ENCODE measurements around the gene OR2M4. TPM values are rescaled to one million over a fixed set of nuclear protein-coding genes. Genes with fewer than 3 reads are reported as not detected.
A peak's percentile ranks its signal among the peaks of the same experiment; 100 is the strongest.

Gene OR2M4
- total RNA-seq (2021) = 0.11 and 0.13 TPM in 2 replicates
- Bru-seq, nascent RNA = percentile 28 among the genes with signal in this experiment
- percentile 44 among the genes with signal in this experiment for BruChase-seq, experiment 1, labeled RNA remaining after a 2-hour chase
- percentile 51 among the genes with signal in this experiment for BruChase-seq, experiment 2, labeled RNA remaining after a 6-hour chase
- long read RNA-seq = 0 reads

DNA sequence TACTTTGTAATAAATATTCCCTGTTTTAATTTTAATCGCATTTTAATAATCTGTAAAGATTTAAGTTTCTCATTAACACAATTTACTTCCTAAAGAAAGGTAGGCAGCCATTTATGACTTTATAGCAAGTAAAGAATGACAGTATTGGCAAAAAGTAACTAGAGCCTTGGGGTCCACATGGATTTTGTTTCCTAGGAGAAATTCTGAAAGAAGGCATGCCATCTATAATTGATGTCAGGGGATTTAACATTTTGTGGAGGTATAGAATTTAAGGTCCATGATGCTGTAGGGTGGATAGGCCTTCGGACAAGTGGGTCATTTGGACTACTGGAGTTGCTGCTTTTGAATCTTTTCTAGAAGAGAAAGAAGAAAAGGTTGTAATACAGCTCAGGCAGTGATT is at the start of gene OR2M4:
OR2M4 (plus strand) TSS at position 301 of the 400 bp plus-strand sequence. CDS start 7,512 bp downstream, outside the sequence.
- Histone ChIP-seq H3K27ac (ENCODE audit: low read depth, low read length, poor library complexity, severe bottlenecking) (no peak within 1 kb of the TSS), H3K9me3 (ENCODE audit: low read depth, low read length, poor library complexity, severe bottlenecking) (peaks cover 23% of the 10 kb centered on the region), H3K36me3 (ENCODE audit: insufficient read depth, low read length, poor library complexity, severe bottlenecking) (no peaks in the 10 kb centered on the region), H3K4me1 (ENCODE audit: insufficient read depth, low read length, poor library complexity, severe bottlenecking) (no peaks in the 10 kb centered on the region), H3K4me3 (ENCODE audit: low read depth, low read length, poor library complexity, severe bottlenecking) (no peak within 1 kb of the TSS), H3K27me3 (replicated peaks; ENCODE audit: insufficient read depth, low read depth, low read length, poor library complexity) (no peaks in the 10 kb centered on the region)
- TF ChIP-seq CTCF (conservative IDR thresholded peaks at IDR 0.05; ENCODE audit: low read depth, low read length) = no peak
- no peak for TF ChIP-seq EZH2 (IDR thresholded peaks at IDR 0.05; ENCODE audit: borderline replicate concordance, low read depth, low read length, poor library complexity, severe bottlenecking)
- BruUV-seq (replicated peaks) = no TSS peak
- ChIA-PET POLR2A (ENCODE audit: low non-redundant PET) (no interaction called here), CTCF (no interaction called here)
- DNase-seq (ENCODE audit: low spot score) = no peak
- intact Hi-C loops (cut with micrococcal nuclease; ENCODE audit: unreplicated experiment) = no loop called here

DNA sequence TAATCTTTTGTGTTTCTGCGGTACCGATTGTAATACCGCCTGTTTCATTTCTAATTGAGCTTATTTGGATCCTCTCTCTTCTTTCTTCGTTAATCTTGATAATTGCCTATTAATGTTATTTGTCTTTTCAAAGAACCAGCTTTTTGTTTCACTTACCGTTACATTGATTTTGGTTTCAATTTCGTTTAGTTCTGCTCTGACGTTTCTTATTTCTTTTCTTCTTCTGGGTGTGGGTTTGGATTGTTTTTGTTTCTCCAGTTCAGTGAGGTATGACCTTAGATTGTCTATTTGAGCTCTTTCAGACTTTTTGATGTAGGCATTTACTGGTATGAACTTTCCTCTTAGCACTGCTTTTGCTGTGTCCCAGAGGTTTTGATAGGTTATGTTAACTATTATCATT is 47.2 kb upstream of the OR2M4 start:
- CTCF ChIA-PET = no interaction called here
- Histone ChIP-seq H3K9me3 (ENCODE audit: low read depth, low read length, poor library complexity, severe bottlenecking) (peaks cover 16% of the 10 kb centered on the region), H3K36me3 (ENCODE audit: insufficient read depth, low read length, poor library complexity, severe bottlenecking) (no peaks in the 10 kb centered on the region), H3K27ac (ENCODE audit: low read depth, low read length, poor library complexity, severe bottlenecking) (no peak overlapping the region), H3K4me1 (ENCODE audit: insufficient read depth, low read length, poor library complexity, severe bottlenecking) (no peaks in the 10 kb centered on the region), H3K27me3 (replicated peaks; ENCODE audit: insufficient read depth, low read depth, low read length, poor library complexity) (no peaks in the 10 kb centered on the region), H3K4me3 (ENCODE audit: low read depth, low read length, poor library complexity, severe bottlenecking) (no peak overlapping the region)
- TF ChIP-seq CTCF (conservative IDR thresholded peaks at IDR 0.05; ENCODE audit: low read depth, low read length) = no peak
- TF ChIP-seq EZH2 (IDR thresholded peaks at IDR 0.05; ENCODE audit: borderline replicate concordance, low read depth, low read length, poor library complexity, severe bottlenecking) = no peak
- no peak for DNase-seq (ENCODE audit: low spot score)
- intact Hi-C loops (cut with micrococcal nuclease; ENCODE audit: unreplicated experiment) = no loop called here
- BruUV-seq (replicated peaks) = no TSS peak
- POLR2A ChIA-PET (ENCODE audit: low non-redundant PET) = no interaction called here

DNA sequence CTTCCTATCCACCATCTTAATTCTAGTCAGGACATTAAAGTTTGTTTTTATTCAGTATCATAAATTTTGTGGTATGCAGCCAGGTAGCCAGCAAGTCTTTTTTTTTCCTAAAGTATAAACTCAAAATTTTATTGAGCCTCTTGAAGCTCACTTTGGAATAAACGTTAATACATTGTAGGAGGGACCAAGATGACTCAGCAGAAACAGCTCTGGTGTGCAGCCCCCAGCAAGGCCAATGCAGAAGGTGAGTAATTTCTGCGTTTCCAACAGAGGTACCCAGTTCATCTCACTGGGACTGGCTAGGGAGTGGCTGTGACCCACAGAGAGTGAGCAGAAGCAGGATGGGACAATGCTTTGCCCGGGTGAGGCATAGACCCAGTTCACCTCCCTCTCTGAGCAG is 43.9 kb upstream of the OR2M4 start:
- no peak overlapping the region for H3K27ac ChIP-seq (ENCODE audit: low read depth, low read length, poor library complexity, severe bottlenecking)
- no TSS peak for BruUV-seq (replicated peaks)
- H3K9me3 ChIP-seq (ENCODE audit: low read depth, low read length, poor library complexity, severe bottlenecking) = peaks cover 18% of the 10 kb centered on the region
- POLR2A ChIA-PET (ENCODE audit: low non-redundant PET) = no interaction called here
- H3K36me3 ChIP-seq (ENCODE audit: insufficient read depth, low read length, poor library complexity, severe bottlenecking) = no peaks in the 10 kb centered on the region
- no peak for TF ChIP-seq CTCF (conservative IDR thresholded peaks at IDR 0.05; ENCODE audit: low read depth, low read length)
- H3K27me3 ChIP-seq (replicated peaks; ENCODE audit: insufficient read depth, low read depth, low read length, poor library complexity) = no peaks in the 10 kb centered on the region
- no peaks in the 10 kb centered on the region for H3K4me1 ChIP-seq (ENCODE audit: insufficient read depth, low read length, poor library complexity, severe bottlenecking)
- H3K4me3 ChIP-seq (ENCODE audit: low read depth, low read length, poor library complexity, severe bottlenecking) = no peak overlapping the region
- CTCF ChIA-PET = no interaction called here
- DNase-seq (ENCODE audit: low spot score) = no peak
- intact Hi-C loops (cut with micrococcal nuclease; ENCODE audit: unreplicated experiment) = no loop called here
